ENCODE measurements around the gene PAK1. TPM values are rescaled to one million over a fixed set of nuclear protein-coding genes. Genes with fewer than 3 reads are reported as not detected.
A peak's percentile ranks its signal among the peaks of the same experiment; 100 is the strongest.

The PAK1 gene
- polyA plus RNA-seq, 3 donors, result 128 to 195 (median 134) TPM

- Histone ChIP-seq H3K4me2 (replicated peaks; ENCODE audit: extremely low read depth, low read length, poor library complexity, severe bottlenecking) (no peak overlapping the region), H3K27me3 (ENCODE audit: control insufficient read depth in 2 of 2, insufficient read depth in 2 of 2, low read length in 2 of 2) (no peaks in the 10 kb centered on the region)
- intact Hi-C loops (cut with micrococcal nuclease), result no loop called here
Measured at GRCh38 chr11:77396305-77396704, 77.6 kb downstream of the PAK1 start.

GRCh38 chr11:77395460-77396173 lies 78.3 kb downstream of the PAK1 start:
- no peak overlapping the region for H3K4me2 ChIP-seq (replicated peaks; ENCODE audit: extremely low read depth, low read length, poor library complexity, severe bottlenecking)
- H3K4me3 ChIP-seq (replicated peaks in 1 of 3; ENCODE audit: low read depth in 2 of 3, low read length in 3 of 3), result no peak overlapping the region
- Mint-ChIP-seq H3K27ac (no peak overlapping the region), H3K4me1 (peaks cover 4% of the 10 kb centered on the region), H3K4me3 (no peak overlapping the region), H3K9me3 (no peaks in the 10 kb centered on the region), H3K27me3 (ENCODE audit: low read depth in 3 of 3) (no peaks in the 10 kb centered on the region), H3K36me3 (peaks cover 29 to 42% of the 10 kb centered on the region in 2 donors)
- H3K9ac ChIP-seq (ENCODE audit: insufficient read depth, low read length, poor library complexity, severe bottlenecking), result no peak overlapping the region
- no peak overlapping the region for H2AFZ ChIP-seq (ENCODE audit: insufficient read depth, low read depth, low read length, poor library complexity, severe bottlenecking)
- no peak for DNase-seq
- intact Hi-C loops (cut with micrococcal nuclease), result no loop called here
- H4K20me1 ChIP-seq (ENCODE audit: insufficient read depth, low read length), result peaks cover 100% of the 10 kb centered on the region
- no peaks in the 10 kb centered on the region for H3K27me3 ChIP-seq (ENCODE audit: control insufficient read depth in 2 of 2, insufficient read depth in 2 of 2, low read length in 2 of 2)
- WGBS (ENCODE audit: insufficient coverage), result 74% methylated on average over 3 of the region's 3 CpGs
- H3K27ac ChIP-seq (ENCODE audit: low read depth in 1 of 2, low read length in 2 of 2), result peak overlapping the region in 1 of 2 donors; percentile 34
- peaks cover 21 to 42% of the 10 kb centered on the region in 2 donors for H3K36me3 ChIP-seq (replicated peaks in 1 of 2; ENCODE audit: control insufficient read depth in 1 of 2, insufficient read depth in 2 of 2, low read length in 2 of 2)
- peaks cover 100% of the 10 kb centered on the region for H3K79me2 ChIP-seq (ENCODE audit: insufficient read depth, low read length)
- no peak for TF ChIP-seq CTCF (IDR thresholded peaks at IDR 0.05)
- peaks cover 0 to 18% of the 10 kb centered on the region in 2 donors for H3K4me1 ChIP-seq (ENCODE audit: control insufficient read depth in 1 of 2, insufficient read depth in 2 of 2, low read length in 2 of 2)
- no peaks in the 10 kb centered on the region for H3K9me3 ChIP-seq (replicated peaks in 1 of 2; ENCODE audit: control insufficient read depth in 1 of 2, insufficient read depth in 1 of 2, low read length in 2 of 2)

More at GRCh38 chr11:77396305-77396704, 77.6 kb downstream of the PAK1 start:
- Mint-ChIP-seq H3K4me1 (peaks cover 8% of the 10 kb centered on the region), H3K9me3 (no peaks in the 10 kb centered on the region), H3K27ac (no peak overlapping the region), H3K36me3 (peaks cover 23 to 35% of the 10 kb centered on the region in 2 donors), H3K27me3 (ENCODE audit: low read depth in 3 of 3) (no peaks in the 10 kb centered on the region), H3K4me3 (no peak overlapping the region)
- no peak for TF ChIP-seq CTCF (IDR thresholded peaks at IDR 0.05)
- Histone ChIP-seq H3K4me1 (ENCODE audit: control insufficient read depth in 1 of 2, insufficient read depth in 2 of 2, low read length in 2 of 2) (peaks cover 0 to 18% of the 10 kb centered on the region in 2 donors), H4K20me1 (ENCODE audit: insufficient read depth, low read length) (peaks cover 100% of the 10 kb centered on the region), H3K79me2 (ENCODE audit: insufficient read depth, low read length) (peaks cover 100% of the 10 kb centered on the region), H3K36me3 (replicated peaks in 1 of 2; ENCODE audit: control insufficient read depth in 1 of 2, insufficient read depth in 2 of 2, low read length in 2 of 2) (peaks cover 14 to 40% of the 10 kb centered on the region in 2 donors), H3K4me3 (replicated peaks in 1 of 3; ENCODE audit: low read depth in 2 of 3, low read length in 3 of 3) (no peak overlapping the region), H3K27ac (ENCODE audit: low read depth in 1 of 2, low read length in 2 of 2) (peak overlapping the region in 1 of 2 donors; percentile 34), H2AFZ (ENCODE audit: insufficient read depth, low read depth, low read length, poor library complexity, severe bottlenecking) (no peak overlapping the region), H3K9ac (ENCODE audit: insufficient read depth, low read length, poor library complexity, severe bottlenecking) (no peak overlapping the region), H3K9me3 (replicated peaks in 1 of 2; ENCODE audit: control insufficient read depth in 1 of 2, insufficient read depth in 1 of 2, low read length in 2 of 2) (no peaks in the 10 kb centered on the region)
- no peak for DNase-seq
- WGBS (ENCODE audit: insufficient coverage), result no CpG with 5 or more reads among the region's 3 CpGs
